H1 (cell line): Measurements from ENCODE around the gene ATP2B1.

Experiments
- ASH2L ChIP-seq: fragments of 200-600, 300-600 bp; sonication (generic); IDR thresholded peaks from one replicate; pipeline ENCODE4 v1.7.1; 2017; ENCODE audit warnings: low read length
- BACH1 ChIP-seq: IDR thresholded peaks from 2 replicates; pipeline ENCODE4 v1.6.1; 2012; ENCODE audit warnings: low read length, improper control_type of control experiment
- CTCF ChIP-seq, 3 experiments: IDR thresholded peaks; 1 replicate in 2 of 3; 2 replicates in 1 of 3; pipeline versions ENCODE4 v1.5.1 to v1.6.1; 2011; ENCODE audit warnings: low read length in 3 of 3, mild to moderate bottlenecking in 3 of 3, inconsistent platforms in 2 of 3, low read depth in 1 of 3, moderate library complexity in 1 of 3; ENCODE audit not compliant: insufficient read depth in 1 of 3; ENCODE audit errors: control extremely low read depth in 1 of 3
- EZH2 ChIP-seq: fragments of 200-600 bp; sonication (generic); IDR thresholded peaks from 2 replicates; pipeline ENCODE4 v1.7.1; 2012; ENCODE audit warnings: low read depth, mild to moderate bottlenecking, moderate library complexity, low read length, inconsistent platforms; ENCODE audit not compliant: severe bottlenecking
- TAF1 ChIP-seq: IDR thresholded peaks from 2 replicates; pipeline ENCODE4 v1.6.1; 2011; ENCODE audit warnings: mild to moderate bottlenecking, low read depth, low read length
- ZNF274 ChIP-seq: IDR thresholded peaks from 2 replicates; pipeline ENCODE4 v1.7.0; 2012; ENCODE audit warnings: low read length, borderline replicate concordance; ENCODE audit errors: extremely low read depth

GRCh38 chr12:89619764-89620163, 88.9 kb downstream of the ATP2B1 start:
- TF ChIP-seq CTCF (IDR thresholded peaks at IDR 0.05; ENCODE audit: control extremely low read depth in 1 of 3, insufficient read depth in 1 of 3, low read depth in 1 of 3, low read length in 3 of 3) (no peak), ZNF274 (no peak), BACH1 (no peak), TAF1 (no peak), ASH2L (no peak), EZH2 (no peak)
